ENCODE results near the gene ERICH4.
"Not testable (repeated sequence)": the region's sequence is repeated elsewhere in the genome, so short reads cannot be mapped to it uniquely, and the experiment has no call there.

Gene ERICH4

DNA sequence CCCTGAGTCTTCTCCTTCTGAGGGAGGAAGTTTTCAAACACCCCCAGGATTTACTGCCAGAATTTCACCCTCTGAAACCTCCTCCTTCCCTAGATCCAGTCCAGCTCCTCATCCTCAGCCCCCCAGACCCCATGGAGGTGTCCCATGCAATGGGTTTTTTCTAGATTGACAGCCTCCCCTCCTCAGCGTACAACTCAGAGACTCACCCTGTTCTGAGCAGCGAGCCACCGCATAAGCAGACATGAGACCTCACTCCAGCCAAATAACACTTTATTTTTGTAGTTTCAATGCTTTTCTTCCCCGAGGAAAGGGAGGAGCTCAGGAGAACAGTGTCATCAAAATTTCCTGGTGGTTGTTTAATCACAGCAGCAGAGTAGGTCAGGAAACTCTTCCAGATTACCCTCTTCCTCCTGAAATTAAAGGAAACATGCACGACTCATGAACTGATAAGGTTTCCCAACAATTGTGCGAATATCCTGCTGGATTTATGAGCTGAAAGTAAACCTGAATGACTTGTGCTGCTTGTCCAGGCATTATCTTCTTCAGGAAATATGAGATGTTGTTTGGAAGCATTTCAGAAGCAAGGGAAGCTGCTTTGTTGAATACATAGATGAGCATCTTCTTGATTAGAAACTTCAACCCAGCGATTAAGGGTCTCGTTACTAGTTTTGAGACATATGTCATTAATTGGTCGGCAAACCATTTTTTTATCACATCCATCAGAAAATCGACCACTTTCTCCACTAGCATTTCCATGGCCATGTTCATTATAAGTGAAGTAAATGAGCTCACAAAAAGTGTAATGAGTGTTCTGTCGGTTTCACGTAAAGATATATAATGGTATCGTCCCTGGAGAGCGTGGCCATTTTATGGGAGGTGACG lies 36.2 kb downstream of the ERICH4 start:
- no peak for DNase-seq

DNA sequence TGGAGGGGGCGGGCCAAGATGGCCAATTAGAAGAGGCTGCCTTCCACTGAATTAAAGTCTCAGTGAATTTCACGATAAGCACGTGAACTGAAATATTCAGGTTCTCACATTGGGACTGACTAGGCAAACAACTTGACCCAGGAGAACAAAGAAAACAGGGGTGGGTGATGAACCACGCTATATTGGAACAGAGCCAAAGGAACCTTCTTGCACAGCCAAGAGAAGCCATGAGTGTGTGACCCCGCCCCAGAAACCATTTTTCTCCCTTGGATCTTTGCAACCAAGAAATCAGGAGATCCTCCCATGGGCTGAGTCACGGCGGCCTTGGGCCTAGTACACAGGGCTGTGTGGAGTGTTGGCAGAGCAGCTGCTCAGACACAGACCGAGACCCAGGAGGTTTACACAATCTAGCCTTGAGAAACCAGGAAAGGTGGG lies 36.8 kb downstream of the ERICH4 start:
- DNase-seq = no peak

DNA sequence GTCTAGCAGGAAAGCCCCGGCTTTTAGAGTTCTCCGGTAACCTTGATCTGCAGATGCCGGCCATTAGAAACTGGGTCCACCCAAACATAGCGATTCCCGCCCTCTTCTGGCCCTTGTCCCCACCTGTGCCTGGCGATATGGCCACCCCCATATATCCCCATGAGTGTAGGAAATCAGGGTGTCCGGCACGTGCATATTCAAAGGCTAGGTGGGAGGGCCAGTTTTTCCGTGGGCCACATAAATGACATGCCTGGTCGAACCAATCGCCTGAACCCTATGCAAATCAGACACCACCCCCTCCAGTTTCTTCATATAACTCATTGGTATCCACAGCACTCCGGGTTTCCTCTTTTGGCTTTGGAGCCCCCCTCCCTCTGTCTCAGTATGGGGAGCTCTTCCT lies 37.4 kb downstream of the ERICH4 start:
- no peak for DNase-seq

DNA sequence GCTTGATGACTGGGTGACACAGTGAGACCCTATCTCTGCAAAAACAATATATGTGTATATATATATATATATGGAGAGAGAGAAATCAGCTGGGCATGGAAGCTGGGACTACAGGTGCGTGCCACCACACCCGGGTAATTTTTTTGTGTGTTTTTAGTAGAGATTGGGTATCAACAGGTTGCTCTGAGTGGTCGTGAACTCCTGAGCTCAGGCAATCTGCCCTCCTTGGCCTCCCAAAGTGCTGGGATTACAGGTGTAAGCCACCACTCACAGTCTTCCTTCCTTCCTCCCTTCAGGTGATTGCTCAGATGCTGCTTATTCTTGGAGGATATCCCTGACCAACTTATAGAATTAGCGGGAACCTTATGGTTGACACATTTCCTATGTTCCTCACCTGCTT lies 41.9 kb downstream of the ERICH4 start:
- no peak for DNase-seq

DNA sequence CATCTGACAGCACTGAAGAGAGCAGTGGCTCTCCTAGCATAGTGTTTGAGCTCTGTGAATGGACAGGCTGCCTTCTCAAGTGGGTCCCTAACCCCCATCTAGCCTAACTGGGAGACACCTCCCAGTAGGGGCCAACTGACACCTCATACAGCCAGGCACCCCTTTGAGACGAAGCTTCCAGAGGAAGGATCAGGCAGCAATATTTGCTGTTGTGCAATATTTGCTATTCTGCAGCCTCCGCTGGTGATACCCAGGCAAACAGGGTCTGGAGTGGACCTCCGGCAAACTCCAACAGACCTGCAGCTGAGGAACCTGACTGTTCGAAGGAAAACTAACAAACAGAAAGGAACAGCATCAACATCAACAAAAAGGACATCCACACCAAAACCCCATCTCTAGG lies 44.0 kb downstream of the ERICH4 start:
- DNase-seq = not testable (repeated sequence)

DNA sequence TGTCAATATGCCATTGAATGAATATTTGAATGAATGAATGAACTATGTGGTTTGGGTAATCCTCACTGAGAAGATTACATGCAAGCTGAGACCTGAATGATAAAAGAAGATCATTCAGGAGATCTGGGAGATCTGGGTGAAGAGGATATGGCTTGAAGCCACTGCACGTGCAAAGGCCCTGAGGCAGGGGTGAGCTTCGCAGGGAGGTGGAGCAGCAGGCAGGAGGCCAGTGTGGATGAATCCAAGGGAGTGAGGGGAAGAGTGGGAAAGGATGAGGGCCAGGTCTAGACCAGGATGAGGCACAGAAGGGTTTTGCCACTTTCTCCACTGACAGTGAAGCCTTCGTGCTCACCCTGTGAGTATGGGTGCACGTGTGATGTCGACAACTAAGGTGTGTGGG lies 49.9 kb downstream of the ERICH4 start:
- DNase-seq = no peak
